OCI-LY3 (cell line): ENCODE measurements around the gene TRIM41.

ENCODE experiments used
- EZH2phosphoT487 ChIP-seq: fragments of 200-600 bp; shearing (Covaris generic); IDR thresholded peaks from 2 replicates; pipeline ENCODE4 v1.6.1; 2018; ENCODE audit warnings: antibody characterized with exemption, mixed run types, low read depth
- TF ChIP-seq, protein P1 (sequence below): fragments of 200-600, 300-600 bp; sonication (generic); IDR thresholded peaks from 2 replicates; pipeline ENCODE4 v1.5.1; 2014; ENCODE audit warnings: antibody characterized with exemption, low read length, low read depth

GRCh38 chr5:181207960-181208253 is 15.2 kb upstream of the TRIM41 start:
- TF ChIP-seq, protein P1, sequence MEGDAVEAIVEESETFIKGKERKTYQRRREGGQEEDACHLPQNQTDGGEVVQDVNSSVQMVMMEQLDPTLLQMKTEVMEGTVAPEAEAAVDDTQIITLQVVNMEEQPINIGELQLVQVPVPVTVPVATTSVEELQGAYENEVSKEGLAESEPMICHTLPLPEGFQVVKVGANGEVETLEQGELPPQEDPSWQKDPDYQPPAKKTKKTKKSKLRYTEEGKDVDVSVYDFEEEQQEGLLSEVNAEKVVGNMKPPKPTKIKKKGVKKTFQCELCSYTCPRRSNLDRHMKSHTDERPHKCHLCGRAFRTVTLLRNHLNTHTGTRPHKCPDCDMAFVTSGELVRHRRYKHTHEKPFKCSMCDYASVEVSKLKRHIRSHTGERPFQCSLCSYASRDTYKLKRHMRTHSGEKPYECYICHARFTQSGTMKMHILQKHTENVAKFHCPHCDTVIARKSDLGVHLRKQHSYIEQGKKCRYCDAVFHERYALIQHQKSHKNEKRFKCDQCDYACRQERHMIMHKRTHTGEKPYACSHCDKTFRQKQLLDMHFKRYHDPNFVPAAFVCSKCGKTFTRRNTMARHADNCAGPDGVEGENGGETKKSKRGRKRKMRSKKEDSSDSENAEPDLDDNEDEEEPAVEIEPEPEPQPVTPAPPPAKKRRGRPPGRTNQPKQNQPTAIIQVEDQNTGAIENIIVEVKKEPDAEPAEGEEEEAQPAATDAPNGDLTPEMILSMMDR = no peak
- TF ChIP-seq EZH2phosphoT487 = no peak
